NCI-H2107 (cell line): ENCODE data around the gene AANAT.

Experiments
- DNase-seq: peaks from one replicate; lab custom pipeline; 2025; lab: John Stamatoyannopoulos, UW

Gene AANAT

DNA sequence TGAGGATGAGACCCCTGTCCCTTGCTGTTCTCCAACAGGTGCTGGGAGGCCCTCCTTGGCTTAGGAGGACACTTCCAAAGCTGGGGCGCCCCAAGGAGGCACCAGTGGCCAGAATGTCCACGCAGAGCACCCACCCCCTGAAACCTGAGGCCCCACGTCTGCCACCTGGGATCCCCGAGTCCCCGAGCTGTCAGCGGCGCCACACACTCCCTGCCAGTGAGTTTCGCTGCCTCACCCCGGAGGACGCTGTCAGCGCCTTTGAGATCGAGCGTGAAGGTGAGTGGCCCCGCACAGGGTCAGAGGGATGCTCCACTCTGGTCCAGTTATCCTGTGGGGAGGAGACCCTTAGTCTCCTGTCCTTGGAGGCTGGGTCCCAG is 1.2 kb downstream of the AANAT start:
- DNase-seq, result no peak

DNA sequence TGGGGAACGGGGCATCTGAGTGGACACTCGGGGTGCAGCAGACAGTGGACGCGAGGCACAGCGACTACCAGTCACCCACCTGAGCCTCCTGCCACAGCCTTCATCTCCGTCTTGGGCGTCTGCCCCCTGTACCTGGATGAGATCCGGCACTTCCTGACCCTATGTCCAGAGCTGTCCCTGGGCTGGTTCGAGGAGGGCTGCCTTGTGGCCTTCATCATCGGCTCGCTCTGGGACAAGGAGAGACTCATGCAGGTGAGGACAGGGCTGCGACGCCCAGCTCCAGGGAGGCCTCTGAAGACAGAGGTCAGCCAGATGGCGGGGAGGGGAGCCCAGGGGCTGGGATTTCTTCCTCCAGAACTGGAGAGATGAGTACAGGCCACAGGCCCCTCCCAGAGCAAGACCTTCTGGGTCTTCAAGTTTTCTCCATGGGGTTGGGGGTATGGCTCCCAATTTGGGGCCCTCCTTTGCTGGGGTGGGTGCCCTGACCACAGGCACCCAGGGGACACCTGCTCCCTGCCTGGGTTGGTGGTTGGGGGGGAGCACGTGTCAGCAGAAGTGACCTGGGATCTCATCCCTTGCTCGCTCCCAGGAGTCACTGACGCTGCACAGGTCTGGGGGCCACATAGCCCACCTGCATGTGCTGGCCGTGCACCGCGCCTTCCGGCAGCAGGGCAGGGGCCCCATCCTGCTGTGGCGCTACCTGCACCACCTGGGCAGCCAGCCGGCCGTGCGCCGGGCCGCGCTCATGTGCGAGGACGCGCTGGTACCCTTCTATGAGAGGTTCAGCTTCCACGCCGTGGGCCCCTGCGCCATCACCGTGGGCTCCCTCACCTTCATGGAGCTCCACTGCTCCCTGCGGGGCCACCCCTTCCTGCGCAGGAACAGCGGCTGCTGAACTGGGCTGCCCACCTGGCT is 1.9 kb downstream of the AANAT start:
- no peak for DNase-seq

DNA sequence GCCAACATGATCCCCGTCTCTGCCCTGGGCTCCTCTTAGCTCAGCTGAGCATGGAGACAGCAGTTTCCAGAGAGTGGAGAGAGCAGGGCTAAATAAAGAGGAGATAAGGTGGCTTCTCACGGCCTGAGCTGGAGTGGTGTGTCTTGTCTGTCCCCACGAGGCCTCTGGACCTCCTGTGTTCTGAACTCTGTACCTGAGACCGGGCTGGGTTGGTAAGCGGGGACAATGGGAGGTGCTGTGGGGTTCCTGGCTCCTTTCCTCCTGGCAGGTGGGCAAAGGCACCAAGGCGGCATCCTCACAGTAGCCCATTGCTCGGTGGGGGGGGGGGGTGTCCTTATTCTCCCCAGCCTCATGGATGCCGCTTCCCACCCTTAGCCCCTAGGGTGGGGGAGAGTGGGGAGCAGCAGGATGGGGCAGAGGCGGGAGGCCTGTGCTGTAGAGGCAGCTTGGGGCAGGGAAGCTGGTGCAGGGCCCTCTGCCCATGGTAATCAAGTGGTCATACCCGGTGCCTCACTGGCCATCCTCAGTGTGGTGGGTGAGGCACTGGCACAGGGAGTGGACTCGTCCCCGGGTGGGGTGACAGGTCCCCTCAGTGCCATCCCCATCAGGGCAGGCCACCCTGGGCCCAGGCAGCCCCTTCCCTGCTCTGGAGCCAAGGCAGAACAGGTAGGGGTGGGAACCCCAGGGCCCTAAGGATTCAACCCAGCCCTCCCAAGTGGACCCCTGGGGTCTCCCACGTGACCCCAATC is 2.8 kb downstream of the AANAT start:
- no peak for DNase-seq

DNA sequence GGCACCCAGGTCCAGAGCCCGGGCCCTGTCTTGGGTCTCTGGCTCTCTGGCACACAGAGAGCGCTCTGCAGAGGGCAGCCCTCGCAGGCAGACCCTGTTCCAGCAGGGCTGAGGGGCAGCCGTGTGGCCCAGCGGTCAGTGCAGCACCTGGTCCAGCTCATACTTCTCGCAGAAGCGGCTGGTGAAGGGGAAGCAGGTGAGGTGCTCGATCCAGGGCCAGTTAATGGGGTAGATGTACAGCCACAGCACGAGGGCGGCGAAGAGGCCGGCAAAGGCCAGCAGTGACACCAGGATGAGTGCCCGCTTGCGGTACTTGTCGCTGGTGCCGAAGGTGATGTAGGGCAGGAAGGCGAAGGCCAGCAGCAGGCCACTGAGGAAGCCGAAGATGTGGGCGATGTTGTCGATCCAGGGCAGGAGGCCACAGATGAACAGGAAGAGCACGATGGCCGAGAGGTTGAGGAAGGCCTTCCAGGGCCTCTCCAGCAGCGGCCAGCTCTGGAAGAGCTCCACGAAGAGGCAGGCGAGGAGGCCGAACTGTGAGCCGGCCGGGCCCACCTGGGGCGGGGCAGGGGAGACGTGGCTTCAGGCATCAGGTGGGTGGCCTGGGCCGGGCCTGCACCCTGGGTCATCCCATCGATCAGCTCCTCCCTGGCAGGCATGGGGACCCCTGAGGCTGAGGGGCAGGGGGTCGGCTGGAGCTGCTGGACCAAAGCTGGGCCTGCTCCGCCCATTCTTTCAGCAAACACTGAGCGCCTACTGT is 4.3 kb downstream of the AANAT start:
- DNase-seq, result no peak

DNA sequence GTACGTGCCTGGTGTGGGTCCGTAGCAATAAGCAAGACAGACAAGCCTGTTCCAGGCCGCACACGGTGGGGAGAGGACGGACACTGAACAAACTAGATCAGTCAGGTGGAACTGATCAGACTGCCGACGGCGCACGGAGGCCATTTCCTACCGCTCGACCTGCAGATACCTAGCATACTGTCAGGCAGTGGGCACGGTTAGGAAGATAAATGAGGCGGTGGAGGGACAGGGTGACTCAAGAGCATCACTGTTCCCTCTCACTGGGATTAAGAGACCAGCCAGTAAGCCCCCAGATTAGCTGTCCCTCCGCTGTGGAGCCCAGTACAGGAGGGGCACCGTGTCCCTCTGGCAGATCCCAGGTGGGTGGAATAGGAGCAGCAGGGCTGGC is 4.8 kb downstream of the AANAT start:
- no peak for DNase-seq

DNA sequence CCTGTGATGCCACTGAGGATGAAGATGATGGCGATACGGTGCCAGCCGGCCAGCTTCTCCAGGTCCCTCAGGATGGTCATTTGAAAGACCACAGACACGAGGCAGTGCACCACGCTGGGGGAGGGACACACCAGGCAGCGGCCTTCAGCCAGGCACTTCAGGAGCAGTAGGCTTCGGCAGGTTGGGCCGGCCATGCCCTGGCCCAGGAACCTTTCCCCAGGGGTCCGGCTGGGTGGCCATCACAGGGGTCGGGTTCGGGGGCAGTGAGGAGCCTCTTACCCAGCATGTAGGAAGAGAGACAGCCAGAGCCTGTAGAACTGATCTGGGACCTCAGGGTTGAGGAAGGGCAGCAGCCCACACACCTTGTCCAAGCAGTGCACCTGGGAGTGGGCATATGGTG is 5.3 kb downstream of the AANAT start:
- no peak for DNase-seq

DNA sequence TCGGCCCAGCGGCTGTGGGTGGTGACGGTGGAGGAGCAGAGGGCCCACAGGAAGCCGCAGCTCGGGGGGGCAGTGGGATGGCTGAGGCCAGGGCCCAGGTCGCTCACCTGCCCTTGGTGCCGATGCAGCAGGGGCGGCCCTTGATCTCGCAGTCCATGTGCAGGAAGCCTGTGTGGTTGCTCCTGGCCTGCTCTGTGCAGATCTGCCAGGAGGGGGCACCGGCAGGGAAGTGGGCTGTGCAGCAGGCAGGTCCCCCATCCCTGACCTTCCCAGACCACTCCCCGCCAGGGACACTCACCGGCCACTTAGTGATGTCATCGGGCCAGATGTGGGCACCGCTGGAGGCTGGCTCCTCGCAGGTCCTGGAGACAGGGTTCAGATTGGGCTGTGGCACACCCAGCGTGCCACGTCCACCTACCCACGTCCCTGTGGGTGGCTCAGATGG is 6.2 kb downstream of the AANAT start:
- no peak for DNase-seq

DNA sequence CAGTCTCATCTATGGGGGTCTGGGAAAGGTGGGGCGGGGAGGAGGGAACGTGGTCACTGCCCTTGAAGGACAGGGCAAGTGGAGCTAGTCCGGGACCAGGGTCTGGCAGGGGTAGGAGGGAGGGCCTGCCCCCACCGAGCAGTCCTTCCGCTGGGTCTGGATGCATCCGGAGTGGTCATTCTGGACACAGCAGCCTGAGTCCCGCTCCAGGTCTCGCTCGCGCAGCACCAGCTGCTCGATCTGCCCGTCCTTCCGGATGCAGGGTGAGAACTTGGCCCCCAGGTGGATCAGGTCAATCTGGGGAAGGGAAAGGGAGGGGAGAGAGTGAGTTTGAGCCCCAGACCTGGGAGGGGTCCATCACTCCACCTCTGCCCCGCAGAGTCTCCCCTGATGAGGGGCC is 6.8 kb downstream of the AANAT start:
- no peak for DNase-seq

DNA sequence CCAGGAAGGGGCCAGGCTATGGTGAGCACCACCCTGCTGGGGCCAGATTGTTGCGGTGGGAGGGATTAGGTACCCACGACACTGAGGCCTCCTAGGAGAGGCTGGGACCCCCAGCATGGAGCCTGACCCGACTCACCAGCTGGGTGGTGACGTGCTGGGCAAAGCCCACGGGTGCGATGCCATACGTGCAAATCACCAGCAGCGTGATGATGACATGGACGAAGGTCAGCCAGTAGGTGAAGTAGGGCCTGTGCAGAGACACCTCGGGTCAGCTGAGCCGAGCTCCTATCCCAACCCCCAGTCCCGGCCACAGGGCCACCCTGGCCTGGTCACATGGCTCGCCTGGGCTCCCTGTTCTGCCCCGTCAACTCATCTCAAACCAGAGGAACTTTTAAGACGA is 7.5 kb downstream of the AANAT start:
- no peak for DNase-seq

DNA sequence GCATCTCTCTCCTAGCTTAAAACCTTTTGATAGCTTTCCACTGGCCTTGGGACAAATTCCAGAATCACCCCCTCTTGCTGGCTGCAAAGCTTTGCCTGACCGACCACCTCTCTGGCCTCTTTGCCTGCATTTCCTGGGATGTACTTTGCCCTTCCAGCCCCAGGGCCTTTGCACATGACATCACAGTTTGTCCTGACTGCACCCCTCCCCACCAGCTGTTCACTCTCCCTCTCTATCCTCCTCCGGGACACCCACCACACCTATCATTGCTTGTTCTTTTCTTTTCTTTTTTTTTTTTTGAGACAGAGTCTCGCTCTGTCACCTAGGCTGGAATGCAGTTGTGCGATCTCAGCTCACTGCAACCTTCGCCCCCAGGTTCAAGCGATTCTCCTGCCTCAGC is 7.9 kb downstream of the AANAT start:
- DNase-seq, result no peak

DNA sequence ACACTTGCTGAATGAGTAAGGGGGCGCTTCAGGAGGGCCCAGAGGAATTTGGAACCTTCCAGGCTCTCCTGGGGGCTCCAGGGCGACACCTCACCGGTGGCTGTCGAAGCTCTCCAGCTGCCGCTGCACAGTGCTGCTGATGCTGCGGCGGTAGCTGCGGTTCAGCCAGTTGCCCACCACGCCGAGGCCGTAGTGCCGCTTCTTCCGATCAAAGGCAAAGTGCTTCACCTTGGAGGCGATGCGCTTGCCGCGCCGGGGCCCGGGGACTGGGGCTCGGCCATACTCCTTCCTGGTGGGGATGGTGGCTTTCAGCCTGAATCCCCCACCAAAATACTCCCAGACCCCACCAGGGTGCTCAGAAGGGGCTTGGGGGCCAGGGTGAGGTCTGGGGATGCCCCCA is 9.3 kb downstream of the AANAT start:
- DNase-seq, result no peak

DNA sequence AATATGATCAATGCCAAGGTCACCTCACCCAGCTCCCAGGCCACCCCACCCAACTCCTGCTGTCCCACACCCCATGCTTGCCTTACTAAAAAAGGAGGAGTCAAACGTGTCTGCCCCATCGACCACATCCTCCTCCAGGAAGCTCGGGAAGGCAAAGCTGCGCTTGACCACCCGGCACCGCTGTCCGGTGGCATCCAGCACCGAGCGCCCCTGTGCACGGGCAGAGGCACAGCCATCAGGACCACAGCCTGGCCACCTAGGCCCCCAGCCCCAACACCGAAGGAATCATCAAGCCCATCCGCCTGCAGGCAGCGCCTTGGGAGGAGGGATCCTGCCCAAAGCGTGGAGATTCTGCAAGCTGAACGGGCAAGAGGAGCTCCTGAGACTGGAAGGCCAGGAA is 10.2 kb downstream of the AANAT start:
- DNase-seq, result no peak

DNA sequence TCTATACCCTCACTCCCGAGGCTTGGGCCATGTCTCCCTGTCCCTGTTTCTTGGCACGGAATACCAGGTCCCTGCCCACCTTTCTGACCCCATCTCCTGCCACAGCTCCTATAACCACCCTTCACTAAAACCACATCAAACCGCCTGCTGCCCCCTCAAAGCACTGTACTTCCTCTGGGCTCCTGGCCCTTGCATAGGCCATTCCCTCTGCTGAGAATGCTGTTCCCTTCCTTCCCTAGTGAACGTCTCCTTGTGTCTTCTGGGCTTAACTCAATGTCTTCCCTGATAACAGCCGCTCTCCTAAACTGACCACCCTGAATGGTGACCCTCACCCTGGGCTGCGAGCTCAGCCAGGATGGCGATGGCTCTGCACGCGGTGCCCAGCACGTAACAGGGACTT is 10.7 kb downstream of the AANAT start:
- no peak for DNase-seq

DNA sequence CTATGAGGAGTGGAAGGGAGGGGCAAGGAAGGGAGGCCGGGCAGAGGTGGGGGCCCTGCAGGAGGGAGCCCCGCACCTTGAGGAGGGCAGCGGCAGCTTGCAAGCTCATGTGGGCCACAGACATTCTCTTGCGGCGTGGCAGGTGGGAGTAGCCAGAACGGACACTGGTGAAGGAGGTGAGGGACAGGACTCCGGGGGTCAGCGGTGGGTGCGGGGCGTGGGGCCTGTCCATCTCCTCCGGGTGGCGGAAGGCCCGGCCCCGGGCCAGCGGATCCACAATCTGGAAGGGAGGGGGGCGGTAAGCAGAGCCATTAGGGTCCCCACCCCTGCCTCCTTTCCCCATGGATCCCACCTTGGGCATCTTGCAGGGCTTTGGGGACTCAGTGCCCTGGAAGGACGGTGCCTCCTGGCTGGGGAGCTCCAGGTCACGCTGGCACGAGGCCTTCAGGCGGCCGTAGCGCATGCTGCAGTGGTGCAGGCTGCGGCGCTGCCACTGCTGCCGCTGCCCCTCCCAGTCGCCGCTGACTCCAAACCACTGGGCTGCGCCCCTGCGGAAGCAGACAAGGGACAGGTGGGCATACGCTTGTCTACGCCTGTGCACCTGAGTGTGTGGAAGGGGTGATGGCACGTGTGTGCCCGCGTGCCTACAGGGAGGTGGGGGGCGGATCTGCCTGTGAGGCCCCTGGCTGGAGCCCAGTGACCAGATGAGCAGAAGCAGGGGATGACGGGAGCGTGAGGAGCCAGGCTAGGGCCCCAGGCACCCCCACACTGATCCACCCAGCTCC is 11.5 kb downstream of the AANAT start:
- no peak for DNase-seq

DNA sequence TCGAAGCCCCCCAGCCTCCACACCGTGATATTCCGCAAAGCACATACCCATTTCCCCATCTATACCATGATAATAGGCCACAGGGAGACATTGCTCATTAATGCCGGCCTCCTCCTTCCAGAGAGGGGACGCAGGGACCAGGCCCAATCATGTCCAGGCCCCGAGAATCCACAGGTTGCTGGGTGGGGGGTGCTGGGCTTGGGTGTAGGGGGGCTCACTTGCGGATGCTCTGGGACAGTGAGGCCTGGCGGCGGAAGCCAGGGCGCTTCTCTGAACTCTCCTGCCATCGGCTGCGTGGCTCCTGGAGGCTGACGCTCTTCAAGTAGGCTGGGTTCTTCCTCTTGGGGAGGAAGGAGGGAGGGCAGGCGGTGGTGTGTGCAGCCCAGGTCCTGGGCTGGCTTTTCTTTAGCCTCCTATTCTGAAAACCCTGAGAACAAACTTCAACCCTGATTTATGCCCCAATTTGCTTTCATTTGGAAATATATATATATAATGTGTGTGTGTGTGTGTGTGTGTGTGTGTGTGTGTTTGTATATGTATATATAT is 12.2 kb downstream of the AANAT start:
- no peak for DNase-seq

DNA sequence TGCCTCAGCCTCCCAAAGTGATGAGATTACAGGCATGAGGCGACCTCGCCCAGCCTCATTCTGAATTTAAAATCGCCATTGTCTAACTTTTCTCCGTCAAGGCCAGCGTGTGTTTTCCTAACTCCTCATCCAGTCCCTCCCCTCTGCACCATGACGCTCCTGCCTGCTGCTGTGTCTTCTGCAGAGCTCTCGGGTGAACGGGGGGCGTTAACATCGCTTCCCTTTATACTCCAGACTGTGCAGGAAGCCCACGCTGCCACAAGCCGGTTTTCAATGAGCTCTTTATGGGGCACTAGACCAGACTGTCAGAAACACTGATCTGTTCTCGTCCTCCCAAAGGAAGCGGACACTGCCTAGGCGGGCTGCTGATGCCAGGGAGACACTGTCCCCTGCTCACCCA is 13.2 kb downstream of the AANAT start:
- no peak for DNase-seq

DNA sequence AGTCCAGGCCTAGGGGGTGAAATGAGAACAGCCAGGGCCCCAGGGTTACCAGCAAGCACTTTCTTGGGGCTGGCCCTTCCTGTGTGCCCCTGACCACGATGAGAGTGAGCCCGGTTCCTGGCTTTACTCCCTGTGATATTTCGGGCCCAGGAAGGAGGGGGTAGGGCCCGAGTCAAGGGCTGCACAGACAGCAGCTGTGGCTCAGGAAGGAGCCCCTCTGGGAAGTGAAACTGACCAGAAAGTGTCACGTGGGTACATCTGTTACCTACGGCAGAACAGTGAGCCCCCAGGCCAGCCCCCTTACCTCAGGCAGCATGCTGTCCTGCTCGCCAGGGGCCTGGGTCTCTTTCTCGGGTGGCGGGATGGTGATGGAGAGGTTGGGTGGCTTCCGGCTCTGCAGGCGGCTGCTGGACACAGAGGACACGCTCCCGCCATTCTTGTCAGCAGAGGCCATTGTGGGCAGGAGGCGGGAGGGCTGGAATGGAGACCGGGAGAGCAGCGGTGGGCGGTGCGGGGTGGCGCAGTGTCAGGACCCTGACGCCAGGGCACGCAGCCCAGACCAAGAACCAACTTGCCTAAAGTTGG is 13.8 kb downstream of the AANAT start:
- no peak for DNase-seq

DNA sequence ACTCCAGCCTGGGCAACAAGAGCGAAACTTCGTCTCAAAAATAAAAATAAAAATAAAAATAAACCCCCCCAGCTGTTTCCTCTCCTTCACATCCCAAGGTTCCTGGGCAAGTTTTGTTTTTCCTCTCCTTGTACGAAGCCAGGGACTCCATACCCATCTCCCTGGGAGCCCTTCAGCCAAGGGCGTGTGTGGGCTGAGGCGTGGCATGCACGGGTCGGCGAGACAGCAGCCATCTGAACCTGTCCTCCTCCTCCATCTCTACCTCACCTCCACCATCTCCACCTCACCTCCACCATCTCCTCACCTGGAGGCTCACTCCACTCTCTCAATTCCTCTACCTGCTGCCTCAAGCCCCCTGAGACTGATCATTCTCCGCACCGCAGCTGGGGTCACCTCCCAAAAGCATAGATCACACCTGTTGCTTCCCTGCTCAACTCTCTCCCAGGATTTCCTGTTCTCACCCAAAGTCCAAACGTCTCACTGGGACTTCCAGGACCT is 16.9 kb downstream of the AANAT start:
- no peak for DNase-seq

DNA sequence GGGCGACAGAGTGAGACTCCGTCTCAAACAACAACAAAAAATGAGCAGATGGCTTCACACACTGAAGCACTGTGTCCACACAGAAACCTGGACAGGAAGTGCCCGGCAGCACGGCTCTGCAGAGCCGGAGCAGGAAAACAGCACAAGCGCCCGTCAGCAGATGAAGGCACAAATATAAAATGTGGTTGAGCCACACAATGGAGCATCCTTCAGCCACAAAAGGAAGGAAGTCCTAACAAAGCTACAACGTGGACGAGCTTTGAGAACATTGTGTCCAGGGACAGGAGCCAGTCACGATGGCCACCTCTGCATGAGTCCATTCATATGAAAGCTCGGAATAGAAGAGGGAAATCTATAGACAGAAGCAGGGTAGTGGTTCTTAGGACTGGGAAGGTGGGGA is 18.2 kb downstream of the AANAT start:
- DNase-seq, result no peak

DNA sequence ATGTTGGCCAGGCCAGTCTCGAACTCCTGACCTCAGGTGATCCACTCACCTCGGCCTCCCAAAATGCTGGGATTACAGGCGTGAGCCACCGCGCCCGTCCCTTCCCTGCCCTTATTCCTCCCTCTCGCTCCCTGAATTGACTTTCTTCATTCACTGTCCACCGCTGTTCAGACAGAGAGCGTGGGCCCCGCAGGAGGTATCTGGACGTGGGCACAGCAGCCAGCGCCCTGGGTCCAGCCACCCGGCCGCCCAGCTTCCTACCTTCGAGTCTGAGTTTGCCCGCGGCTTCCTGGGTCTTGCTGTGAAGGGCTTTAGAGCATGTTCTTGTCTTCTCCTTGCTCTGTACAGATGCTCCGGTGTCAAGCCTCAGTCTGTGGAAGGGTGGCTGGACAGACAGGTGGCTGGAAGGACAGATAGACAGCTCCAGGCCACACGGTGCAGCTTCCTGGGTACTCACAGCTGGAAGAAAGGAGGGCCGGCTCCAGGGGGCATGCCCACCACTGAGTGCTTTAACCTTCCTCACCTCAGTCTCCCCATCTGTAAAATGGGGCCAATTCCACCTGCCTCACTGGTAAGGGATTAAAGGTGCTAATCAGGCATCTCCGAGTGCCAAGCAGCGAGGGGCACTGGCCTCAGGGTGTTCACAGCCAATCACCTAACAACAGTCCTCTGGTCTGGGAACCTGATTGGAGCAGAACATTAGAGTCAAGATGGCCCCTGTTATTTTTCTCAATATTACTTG is 20.2 kb downstream of the AANAT start:
- no peak for DNase-seq
